ENCODE measurements around the gene C22orf23.
A peak's percentile ranks its signal among the peaks of the same experiment; 100 is the strongest.
"Not testable (repeated sequence)": the region's sequence is repeated elsewhere in the genome, so short reads cannot be mapped to it uniquely, and the experiment has no call there.

The C22orf23 gene

DNA sequence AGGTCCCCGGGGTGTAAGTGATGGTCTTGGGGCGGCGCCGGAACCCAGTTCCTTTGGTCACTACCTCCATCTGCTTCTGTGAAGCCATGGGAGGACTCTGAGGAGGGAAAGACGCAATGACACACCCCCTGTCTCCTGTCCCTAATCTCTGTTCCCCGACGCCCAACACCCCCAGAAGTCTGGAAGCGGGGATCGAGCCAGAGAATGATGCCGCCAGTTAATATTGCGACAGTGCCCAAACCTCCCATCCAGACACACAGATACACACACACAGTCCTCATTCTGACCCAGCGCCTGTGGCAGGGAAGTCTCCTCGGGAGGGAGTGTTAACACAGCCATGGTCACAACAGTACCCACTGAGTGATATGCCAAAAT is 352 bp downstream of the C22orf23 start:
- DNase-seq = no peak

DNA sequence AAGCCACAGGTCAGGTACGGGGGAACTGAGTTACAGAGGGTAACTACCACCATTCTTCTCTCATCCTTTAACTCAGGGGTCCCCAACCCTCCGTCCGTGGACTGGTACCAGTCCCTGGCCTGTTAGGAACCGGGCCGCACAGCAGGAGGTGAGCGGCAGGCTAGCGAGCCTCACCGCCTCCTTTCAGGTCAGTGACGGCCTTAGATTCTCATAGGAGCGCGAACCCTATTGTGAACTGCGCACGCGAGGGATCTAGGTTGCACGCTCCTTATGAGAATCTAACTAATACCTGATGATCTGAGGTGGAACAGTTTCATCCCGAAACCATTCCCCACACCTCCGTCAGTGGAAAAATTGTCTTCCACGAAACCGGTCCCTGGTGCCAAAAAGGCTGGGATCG is 772 bp downstream of the C22orf23 start:
- not testable (repeated sequence) for DNase-seq

DNA sequence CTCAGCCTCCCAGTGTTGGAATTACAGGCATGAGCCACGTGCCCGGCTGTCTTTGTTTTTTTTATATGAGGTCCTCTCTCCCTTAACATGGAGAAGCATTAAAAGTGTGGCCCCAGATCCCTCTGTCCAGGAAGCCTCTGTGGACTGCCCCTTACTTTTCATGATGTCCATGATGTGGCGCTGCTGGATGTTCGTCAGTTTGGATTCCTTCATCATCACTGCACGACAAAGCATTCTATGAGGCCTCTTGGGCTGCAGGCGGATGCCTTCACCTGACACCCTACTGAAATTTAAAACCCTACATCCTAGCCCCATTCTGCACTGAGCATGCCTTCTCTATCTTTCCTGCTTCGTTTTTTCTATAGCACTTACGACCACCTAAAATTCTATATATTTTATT is 2.1 kb downstream of the C22orf23 start:
- no peak for DNase-seq

DNA sequence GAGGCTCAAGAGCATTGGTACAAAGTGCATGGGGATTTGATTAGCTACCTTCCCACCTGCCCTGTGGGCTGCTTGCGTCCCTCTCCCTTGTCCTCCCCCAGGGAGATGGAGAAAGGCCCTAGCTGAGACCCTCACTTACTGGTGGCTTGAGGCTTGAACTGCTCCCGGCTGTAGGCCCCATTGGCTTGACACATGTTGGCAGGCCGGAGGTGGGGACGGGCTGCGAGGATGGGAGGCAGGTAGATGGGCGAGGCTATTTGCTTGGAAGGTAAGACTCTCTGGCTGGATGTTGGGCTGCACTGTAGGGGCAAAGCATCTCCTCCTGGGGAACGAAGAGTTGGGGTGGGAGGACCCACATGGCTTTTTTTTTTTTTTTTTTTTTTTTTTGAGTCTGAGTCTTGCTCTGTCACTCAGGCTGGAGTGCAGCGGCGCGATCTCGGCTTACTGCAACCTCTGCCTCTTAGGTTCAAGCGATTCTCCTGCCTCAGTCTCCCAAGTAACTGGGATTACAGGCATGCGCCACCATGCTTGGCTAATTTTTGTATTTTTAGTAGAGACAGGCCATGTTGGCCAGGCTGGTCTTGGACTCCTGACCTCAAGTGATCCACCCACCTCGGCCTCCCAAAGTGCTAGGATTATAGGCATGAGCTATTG is 6.1 kb downstream of the C22orf23 start:
- not testable (repeated sequence) for DNase-seq

DNA sequence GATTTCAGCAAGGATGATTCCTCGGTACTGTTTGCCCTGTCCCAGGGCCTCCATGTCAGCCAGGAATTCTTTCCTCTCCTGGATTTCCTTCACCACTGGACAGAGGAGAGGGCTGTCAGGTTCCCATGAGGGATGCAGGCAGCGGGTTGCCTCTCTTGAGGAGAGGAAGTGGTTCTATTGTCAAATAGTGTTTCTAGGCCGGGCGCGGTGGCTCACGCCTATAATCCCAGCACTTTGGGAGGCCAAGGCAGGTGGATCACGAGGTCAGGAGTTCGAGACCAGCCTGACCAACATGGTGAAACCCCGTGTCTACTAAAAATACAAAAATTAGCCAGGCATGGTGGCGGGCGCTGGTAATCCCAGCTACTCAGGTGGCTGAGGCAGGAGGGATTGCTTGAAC is 9.0 kb downstream of the C22orf23 start:
- DNase-seq = not testable (repeated sequence)

DNA sequence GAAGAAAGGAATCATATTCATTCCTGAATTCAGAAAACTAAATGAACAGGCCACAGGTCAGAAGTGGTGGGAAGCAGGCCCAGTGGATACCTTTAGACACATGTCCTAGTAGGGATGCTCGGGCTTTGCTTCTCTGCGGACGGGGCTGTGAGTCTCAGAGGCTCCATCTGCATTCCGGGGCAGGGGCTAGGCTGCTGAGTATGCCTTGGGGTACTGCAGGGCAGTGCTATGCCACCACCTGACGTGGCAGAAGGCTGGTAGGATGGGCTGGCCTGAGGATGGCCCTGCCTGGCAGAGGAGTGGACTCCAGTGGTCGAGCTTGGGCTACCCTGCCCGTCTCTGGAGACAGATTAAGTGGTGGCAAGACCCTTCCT is 9.6 kb downstream of the C22orf23 start:
- no peak for DNase-seq

DNA sequence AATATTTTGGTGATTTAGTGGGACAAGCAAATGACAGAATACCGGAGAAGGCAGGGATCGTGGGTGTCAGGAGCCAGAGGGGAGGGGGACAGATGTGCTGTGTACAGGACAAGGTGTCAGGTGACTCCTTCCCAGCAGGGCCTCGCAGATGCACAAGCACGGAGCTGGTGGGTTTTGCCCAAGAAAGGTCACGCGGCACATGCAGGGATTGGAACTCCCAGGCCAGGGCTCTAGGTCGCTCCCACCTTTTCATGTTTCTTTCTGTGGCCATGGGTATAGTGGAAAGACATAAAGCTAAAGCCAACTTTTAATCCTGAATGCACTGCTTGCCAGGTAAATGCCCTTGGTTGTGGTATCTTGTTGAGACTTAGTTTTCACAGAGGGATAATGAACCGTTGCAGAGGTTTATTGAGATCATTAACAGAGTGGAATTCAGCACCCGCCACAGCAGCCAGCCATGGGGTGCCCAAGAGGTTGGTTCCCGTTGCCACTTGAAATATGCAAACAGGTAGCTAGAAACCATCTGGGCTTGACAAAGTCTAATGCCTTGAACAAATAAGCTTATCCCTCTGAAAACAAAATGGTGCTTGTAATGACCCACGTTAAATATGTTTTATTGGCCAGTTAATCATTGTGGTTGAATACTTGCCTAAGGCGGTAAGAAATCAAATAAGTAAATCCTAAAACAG is 10.1 kb downstream of the C22orf23 start:
- no peak for DNase-seq

DNA sequence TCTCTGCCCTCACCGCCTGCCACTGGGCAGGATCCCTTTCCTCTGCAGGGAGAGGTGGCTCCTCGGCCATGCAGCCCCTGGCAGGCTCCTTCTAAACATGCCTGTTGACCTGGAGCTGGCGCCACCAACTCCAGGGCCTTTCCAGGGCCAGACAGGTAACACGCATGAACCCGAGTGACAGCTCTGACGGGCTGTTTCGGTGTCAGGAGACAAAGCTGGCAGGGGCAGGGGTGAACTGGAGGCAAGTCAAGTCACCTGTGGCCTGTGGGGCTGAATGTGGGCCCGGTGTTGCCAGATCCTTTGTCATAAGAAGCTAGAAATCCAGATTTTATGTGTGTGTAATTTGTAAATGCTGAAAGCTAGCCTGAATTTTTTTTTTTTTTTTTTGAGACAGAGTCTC is 11.3 kb downstream of the C22orf23 start:
- no peak for DNase-seq

DNA sequence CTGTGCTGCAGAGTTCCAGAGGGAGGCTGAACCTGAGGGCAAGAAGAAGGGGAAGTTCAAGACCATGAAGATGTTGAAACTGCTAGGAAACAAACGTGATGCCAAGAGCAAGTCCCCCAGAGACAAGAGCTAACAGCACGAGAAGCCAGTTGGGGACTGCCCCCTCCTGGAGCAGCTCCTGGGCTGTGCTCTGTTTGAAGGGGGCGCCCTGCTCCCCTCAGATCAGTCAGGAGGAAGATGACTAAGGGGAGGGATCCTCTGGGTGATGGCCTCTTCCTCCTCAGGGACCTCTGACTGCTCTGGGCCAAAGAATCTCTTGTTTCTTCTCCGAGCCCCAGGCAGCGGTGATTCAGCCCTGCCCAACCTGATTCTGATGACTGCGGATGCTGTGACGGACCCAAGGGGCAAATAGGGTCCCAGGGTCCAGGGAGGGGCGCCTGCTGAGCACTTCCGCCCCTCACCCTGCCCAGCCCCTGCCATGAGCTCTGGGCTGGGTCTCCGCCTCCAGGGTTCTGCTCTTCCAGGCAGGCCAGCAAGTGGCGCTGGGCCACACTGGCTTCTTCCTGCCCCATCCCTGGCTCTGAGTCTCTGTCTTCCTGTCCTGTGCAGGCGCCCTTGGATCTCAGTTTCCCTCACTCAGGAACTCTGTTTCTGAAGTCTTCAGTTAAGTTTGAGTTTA is 12.6 kb downstream of the C22orf23 start:
- DNase-seq = no peak

DNA sequence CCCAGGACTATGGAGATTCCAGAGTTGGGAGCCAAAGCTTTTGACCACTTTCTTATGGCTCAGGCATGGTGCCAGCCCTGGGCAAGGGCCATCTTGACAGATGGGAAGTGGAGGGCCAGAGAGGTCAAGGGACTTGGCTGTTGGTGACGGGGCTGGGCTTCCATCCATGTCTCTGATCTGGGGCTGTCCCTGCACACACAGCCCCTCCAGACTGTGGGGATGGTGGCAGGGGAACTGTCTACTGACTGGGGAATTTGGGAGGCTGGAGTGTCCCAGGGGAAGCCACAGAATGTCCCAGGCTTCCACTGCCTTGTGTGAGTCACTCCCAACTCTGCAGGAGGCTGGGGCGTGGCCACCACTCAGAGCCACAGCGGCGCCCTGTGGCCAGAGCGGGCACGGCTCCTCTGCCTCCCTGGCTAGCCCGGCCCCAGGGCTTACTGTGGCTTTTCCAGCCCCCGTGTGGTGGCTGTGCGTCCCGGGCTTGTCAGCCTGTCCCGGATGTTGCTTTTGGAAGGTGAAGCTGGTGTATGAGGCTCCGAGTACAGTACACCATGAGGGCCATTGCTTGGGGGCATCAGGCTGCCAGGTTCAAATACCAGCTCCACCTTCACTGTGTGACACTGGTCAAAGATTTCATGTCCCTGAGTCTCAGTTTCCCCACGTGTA is 19.6 kb downstream of the C22orf23 start:
- peak; percentile 18 for DNase-seq

DNA sequence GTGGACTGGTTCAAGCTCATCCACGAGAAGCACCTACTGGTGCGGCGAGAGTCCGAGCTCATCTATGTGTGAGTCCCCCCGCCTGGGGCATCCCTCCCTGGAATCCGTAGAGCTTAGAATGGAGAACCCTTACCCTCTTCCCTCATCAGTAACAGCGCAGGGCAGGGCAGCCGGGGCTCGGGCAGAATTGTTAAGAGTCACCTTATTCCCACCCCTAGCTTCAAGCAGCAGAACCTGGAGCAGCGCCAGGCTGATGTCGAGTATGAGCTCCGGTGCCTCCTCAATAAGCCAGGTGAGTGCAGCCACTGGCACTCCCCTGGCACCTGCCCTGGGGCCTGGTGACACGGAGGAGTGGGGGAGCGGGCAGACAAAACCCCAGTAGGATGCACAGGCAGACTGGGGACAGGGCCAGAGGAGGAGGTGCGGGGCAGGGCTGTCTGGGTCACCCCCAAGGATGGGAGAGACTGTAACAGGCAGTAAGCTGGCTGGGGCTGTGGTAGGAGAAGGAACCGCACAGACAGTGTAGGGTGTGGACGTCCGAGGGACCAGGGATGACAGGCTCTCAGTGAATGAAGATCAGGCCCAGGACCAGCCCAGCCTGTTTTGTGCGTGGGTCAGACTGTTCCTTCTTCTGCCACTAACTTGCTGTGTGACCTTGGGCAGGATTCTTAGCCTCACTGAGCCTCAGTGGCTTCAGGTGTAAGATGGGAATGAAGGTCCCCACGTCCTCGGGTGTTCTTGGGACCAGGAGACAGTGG is 20.4 kb downstream of the C22orf23 start:
- peak; percentile 14 for DNase-seq

DNA sequence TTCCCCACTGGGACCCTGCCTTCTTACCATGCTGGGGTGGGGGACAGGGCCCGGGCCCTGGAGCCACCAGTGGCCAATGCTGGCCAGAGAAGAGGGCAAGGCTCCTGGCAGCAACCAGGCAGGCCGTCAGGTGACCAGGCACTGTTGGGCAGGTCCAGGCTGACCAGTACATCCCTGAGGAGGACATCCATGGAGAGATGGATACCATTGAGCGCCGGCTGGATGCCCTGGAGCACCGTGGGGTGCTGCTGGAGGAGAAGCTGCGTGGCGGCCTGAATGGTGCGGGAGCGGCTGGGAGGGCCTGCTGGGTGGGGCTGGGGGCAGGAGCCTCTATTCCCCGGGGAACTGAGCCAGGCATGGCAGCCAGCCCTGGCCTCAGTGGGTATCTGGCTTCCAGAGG is 21.0 kb downstream of the C22orf23 start:
- no peak for DNase-seq

DNA sequence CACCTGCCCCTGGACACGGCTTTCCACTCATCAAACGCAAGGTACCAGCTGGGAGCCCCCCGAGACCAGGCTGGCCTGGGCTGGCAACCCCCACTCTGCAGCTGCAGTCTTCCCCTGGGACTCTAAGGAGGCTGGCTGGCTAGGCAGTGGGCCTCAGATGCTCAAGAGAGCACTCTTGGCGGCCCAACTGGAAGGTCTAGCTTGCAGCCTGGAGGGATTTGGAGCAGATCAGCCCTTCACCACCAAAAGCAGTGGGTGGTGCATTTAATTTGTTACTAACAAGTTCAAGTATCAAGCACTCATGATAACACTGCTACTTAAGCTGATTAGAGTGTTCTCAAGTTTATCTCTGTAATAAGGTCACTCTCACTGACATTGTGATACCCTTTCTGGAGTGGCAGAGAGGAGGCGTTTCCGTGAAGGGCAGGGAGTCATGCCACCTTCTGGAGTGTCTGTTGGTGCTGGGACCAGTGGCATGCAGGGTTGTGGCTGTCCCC is 21.5 kb downstream of the C22orf23 start:
- DNase-seq = no peak

DNA sequence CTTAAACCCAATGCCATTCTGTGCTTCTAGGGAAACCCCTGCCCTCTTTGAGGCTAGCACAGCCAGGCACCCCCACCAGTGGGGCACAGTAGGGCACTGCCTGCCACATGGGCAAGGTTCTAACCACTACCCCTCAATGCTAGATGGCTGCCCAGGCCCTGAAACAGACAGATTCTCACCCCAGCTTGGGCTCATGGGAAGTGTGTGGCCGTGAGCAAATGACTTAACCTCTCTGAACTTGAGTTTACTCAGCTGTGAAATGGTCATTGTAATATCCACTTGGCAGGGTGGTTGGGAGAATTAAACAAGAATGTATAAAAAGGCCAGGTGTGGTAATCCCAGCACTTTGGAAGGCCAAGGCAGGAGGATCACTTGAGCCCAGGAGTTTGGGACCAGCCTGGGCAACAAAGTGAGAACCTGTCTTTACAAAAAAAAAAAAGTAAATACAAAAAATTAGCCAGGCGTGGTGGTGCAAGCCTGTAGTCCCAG is 22.4 kb downstream of the C22orf23 start:
- DNase-seq = no peak

DNA sequence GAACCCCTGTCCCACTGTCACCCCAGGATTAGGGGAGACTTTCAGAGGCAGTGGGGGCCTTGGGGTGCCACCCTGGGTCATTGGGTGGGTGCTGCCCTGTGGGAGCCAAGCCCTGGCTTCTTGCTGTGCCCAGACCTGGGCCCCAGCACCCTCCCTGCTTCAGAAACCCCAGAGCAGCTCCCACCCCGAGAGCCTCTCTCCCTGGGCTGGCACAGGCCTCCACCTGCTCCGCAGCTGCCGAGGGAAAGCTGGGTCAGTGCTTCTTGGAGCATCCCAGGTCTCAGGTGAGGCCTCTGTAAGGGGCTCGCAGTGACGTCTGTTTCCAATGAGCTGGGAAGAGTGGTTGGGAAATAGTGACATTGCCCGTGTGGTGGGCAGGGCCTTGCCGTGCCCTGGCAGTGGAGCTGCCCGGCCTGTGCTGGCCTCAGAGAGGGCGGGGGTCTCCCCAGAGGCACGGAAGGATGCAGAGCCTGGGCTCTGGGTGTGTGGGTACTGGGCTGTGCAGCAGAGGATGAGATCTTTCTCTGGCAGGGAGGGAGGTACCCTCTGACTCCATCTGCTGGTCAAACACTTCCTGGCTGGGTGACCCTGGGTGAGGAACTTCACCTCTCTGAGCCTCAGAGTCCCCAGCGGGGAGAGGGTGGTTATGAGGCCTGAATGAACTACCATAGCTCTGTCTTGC is 23.0 kb downstream of the C22orf23 start:
- DNase-seq = no peak

DNA sequence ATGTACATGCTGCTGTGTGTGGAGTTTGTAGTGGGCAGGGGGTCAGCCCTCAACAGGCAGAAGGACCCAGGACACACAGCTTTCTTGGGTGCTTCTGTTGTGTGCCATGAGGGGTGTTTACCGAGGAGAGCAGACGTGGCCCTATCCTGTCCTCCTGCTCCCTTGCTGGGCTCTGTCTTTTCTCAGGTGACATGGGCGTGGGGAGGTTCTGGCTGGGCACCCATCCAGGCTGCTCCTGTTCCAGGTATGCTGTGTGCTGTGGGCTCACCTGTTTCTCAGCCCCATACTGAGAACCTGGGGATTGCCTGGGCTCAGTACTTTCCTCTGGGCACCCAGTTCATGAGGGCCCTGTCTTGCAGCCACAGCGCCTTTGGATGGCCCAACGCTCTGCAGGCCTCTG is 24.0 kb downstream of the C22orf23 start:
- DNase-seq = no peak

DNA sequence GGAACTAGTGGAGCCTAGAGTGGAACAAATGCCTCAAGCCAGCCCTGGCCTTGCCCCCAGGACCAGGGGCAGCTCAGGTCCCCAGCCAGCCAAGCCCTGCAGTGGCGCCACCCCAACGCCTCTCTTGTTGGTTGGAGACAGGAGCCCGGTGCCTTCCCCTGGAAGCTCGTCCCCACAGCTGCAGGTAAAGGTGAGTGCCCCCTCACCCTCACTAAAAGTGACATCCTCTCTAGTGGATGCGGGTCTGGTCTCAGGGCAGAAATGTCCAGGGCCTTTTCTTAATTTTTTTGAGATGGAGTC is 25.8 kb downstream of the C22orf23 start:
- DNase-seq = no peak

DNA sequence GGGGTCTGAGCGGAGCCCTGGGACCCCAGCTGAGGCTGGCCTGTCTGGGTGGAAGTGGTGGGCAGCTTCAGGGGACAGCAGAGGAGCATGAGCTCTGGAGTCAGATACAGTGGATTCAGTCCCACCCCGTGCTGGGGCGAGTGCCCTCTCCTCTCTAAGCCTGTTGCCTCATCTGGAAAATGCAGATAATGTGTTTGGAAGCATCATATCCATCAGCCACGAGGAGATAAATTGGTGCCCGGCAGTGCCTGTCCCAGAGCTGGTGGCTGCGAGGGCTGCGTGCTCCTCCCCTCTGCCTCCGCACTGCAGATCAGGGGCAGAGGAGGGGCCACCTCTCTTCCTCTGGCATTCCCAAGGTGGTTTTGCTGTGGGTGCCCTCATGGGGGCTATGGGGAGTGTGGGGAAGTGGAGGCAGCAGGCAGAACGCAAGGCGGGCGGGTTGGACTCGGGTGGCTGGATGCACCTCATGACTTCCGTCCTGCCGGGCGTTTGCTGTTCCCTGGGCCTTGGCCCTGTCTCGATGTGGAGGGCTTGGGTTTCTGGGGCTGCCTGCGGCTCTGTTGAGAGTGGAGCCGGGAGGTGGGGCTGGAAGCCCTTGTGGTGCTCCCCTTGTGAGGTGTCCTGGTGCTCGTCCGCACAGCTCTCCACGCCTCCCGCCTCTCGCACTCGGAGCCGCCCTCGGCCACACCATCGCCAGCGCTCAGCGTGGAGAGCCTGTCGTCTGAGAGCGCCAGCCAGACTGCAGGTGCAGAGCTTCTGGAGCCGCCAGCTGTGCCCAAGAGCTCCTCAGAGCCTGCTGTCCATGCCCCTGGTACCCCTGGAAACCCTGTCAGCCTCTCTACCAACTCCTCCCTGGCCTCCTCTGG is 26.4 kb downstream of the C22orf23 start:
- no peak for DNase-seq

DNA sequence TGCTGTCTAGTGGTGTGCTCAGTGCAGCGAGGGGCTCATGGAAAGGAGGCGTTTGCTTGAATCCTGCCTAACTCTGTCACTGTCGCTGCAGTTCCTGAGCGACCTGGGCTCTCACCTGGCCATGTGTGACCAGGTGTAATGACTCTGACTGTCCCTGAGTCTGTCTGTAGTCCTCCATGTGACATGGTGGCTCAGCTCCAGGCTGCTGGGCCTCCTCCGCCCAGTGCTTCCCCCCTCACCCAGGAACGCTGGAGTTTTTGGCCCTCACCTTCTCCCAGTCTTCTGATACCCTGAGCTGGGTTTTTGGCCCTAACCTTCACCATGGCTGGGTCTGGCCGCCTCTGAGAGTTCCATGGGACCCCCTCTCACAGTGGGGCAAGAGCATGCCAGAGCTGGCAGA is 27.0 kb downstream of the C22orf23 start:
- DNase-seq = no peak

DNA sequence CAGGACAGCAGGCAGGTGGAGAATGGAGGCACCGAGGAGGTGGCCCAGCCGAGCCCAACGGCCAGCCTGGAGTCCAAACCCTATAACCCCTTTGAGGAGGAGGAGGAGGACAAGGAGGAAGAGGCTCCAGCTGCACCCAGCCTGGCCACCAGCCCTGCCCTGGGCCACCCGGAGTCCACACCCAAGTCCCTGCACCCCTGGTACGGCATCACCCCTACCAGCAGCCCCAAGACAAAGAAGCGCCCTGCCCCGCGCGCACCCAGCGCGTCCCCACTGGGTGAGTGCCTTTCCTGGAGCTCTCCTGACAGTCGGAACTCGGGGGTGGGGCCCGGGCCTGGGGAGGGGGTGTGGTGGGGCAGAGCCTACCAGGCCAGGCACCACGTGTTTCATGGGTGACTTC is 27.6 kb downstream of the C22orf23 start:
- no peak for DNase-seq

DNA sequence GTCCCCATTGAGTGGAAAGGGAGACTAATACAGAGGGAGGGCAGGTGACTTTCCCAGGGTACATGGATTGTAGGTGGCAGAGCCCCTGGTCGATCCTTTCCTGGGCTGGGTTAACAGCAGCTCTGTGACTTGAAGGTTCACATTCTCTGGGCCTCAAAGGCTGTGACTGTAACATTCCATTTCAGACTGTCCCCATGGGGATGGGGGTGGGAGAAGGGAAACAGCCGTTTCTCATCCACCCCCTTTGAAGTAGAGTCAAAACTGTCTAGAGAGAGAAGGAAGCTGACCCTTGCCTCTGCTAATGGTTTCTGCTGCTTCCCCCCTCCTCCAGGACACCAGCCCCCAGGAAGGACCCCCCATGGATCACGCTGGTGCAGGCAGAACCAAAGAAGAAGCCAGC is 28.1 kb downstream of the C22orf23 start:
- no peak for DNase-seq
